MM.1S (cell line): ENCODE data around the gene ARGLU1.

Source experiments
- EZH2phosphoT487 ChIP-seq: fragments of 300-600 bp; sonication (generic); IDR thresholded peaks from 2 replicates; pipeline ENCODE4 v1.6.1; 2018; ENCODE audit warnings: antibody characterized with exemption, low read length
- TF ChIP-seq, protein P1 (sequence below): fragments of 300-600 bp; sonication (generic); IDR thresholded peaks from 2 replicates; pipeline ENCODE4 v1.5.1; 2016; ENCODE audit warnings: antibody characterized with exemption, low read length, mixed read lengths

- TF ChIP-seq, protein P1, sequence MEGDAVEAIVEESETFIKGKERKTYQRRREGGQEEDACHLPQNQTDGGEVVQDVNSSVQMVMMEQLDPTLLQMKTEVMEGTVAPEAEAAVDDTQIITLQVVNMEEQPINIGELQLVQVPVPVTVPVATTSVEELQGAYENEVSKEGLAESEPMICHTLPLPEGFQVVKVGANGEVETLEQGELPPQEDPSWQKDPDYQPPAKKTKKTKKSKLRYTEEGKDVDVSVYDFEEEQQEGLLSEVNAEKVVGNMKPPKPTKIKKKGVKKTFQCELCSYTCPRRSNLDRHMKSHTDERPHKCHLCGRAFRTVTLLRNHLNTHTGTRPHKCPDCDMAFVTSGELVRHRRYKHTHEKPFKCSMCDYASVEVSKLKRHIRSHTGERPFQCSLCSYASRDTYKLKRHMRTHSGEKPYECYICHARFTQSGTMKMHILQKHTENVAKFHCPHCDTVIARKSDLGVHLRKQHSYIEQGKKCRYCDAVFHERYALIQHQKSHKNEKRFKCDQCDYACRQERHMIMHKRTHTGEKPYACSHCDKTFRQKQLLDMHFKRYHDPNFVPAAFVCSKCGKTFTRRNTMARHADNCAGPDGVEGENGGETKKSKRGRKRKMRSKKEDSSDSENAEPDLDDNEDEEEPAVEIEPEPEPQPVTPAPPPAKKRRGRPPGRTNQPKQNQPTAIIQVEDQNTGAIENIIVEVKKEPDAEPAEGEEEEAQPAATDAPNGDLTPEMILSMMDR: no peak
- TF ChIP-seq EZH2phosphoT487: no peak
Observed at GRCh38 chr13:106530171-106530851, 37.6 kb downstream of the ARGLU1 start.
